GM21423 (cell line): Measurements from ENCODE around the gene F13B.
"Not testable (repeated sequence)": the region's sequence is repeated elsewhere in the genome, so short reads cannot be mapped to it uniquely, and the experiment has no call there.

Source experiments
- ATAC-seq: cut with Tn5 transposase; IDR thresholded peaks from one replicate; pipeline ENCODE4 v1.9.1; 2021; ENCODE audit warnings: mild to moderate bottlenecking, moderate library complexity; ENCODE audit not compliant: unreplicated experiment

F13B gene

GRCh38 chr1:197042676-197043341 lies 24.3 kb downstream of the F13B start:
- ATAC-seq, result no peak

DNA sequence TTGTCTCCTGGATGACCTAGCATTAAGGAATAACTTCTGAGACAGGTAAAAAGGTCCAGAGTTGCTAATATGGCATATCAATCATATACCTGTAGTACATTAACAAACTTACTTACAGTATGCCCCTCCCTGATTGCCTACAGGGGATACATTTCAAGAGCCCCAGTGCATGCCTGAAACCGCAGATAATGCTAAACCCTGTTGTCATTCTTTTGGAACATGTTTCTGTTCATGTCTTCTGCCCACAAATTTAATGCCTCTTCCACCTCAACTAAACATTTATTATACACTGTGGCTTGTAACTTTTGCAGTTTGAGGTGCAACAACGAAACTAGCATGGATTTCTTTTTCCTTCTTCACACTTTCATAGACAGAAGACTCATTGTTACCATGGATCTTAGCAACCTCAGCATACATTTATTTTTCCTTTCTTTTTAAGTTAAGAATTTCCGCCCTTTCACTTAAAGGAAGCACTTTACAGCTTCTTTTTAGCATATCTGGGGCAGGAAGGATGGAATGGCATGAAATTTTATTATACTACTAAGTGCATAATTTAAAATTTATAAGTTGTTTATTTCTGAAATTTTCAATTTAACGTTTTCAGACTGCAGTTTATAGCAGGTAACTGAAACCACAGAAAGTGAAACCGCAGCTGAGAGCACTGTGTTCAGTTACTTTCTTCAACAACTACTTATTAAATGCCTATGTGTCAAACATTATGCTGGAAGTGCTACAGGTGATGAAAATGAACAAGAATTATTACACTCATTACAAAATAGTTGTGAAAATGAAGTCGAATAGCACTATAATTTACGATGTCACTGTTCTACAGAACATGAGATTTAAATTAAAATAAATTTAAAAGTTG lies 25.3 kb downstream of the F13B start:
- ATAC-seq, result no peak

GRCh38 chr1:197036861-197037260 lies 30.2 kb downstream of the F13B start:
- no peak for ATAC-seq

GRCh38 chr1:197034631-197035339 lies 32.3 kb downstream of the F13B start:
- not testable (repeated sequence) for ATAC-seq

- no peak for ATAC-seq
Observed at GRCh38 chr1:197029749-197030148, 37.3 kb downstream of the F13B start.

- ATAC-seq, result no peak
Observed at GRCh38 chr1:197027359-197027758, 39.7 kb downstream of the F13B start.

DNA sequence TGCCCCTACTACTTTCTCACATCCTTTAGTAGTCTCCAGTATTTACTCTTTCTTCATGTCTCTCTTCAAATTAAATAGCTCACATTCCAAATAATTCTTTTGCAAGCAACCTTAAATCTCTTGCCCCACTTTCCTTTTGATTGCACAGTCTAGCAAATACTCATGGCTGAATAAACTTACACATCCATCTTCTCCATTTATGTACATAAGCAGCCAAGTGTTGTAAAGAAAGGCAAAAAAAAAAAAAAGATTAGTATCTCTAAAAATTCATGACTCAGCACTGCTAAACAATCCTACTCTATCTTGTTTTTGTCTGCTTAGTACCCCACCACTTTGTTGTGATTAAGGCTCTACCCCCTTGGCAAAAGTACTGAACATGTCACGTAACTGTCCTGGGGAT lies 42.6 kb downstream of the F13B start:
- ATAC-seq, result no peak

- no peak for ATAC-seq
Observed at GRCh38 chr1:197021716-197022115, 45.3 kb downstream of the F13B start.

DNA sequence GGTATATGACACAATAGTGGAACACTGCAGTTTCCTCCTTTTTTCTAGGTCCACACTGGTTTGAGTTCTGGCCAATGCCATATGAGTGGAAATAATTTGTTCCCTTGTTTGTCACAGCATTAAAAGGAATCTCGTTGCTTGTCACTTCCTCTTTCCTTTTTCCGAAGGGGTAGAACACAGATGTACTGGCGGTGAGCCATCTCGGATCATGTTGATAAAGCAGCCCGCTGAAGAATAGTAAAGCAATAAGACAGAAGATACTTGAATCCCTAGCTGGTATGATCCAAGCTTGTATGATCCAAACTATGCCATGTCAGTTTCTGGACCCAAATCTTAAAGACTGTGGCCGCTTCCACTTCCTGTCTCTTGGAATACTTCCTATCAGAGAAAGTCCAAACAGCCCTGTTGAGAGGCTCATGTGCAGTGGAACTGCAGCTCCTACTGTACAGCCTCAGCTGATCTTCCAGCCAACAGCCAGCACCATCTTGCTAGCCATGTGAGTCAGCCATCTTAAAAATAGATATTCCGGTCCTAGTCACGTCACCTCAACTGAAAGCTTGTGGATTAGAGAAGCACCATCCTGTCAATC lies 49.4 kb downstream of the F13B start:
- ATAC-seq, result no peak

DNA sequence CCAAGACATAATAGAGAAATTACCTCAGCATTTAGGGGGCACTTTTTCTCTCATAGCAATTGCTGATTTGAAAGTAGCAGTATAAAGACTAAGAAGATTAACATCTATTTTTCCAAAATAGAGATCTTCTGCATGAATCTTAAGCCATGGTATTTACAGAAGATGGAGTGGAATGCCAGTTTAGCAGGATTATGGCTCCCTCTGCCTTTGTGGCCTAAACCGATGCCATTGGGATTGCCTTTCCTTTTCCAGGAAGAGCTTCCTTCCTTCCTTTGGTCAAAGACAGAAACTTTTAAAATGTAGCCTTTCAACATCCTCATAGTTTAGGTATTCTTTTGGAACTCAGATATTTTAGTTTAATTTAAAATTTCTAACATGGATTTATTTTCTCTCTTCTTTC lies 50.3 kb downstream of the F13B start:
- no peak for ATAC-seq

DNA sequence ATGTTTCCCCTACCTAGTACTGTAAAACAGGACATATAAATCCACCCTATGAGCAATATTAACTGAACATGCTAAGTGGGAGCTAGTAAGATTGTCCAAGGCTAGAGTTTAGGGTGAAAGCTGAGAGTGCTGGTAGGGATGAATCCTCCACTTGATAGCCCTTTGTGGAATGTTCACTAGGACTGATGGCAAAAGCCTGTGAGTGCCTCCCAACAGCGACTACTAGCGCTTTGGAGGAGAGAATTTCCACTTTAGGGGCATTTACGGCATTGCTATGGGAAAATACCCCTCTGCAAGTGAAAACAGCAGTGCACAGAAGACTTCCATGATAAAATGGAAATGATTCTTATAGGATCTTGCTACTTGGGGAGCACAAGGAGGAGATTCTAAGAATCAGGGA lies 53.8 kb downstream of the F13B start:
- ATAC-seq, result no peak

- no peak for ATAC-seq
Observed at GRCh38 chr1:197011614-197012013, 55.4 kb downstream of the F13B start.

GRCh38 chr1:197008861-197009260 lies 58.2 kb downstream of the F13B start:
- no peak for ATAC-seq

- ATAC-seq, result no peak
Observed at GRCh38 chr1:197003132-197003531, 63.9 kb downstream of the F13B start.

GRCh38 chr1:197001828-197002227 lies 65.2 kb downstream of the F13B start:
- ATAC-seq, result no peak

- no peak for ATAC-seq
Observed at GRCh38 chr1:196997423-196997822, 69.6 kb downstream of the F13B start.

DNA sequence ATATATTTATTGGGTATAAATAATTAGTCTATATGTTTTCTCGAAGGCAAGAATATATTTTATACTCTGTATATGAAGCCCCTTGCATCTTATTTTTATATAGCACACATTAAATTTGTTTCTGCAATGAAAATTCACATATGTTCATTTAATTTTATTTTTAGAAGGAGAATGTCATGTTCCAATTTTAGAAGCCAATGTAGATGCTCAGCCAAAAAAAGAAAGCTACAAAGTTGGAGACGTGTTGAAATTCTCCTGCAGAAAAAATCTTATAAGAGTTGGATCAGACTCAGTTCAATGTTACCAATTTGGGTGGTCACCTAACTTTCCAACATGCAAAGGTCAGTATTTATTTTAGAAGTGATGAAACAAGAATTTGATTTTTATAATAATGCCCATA lies 73.1 kb downstream of the F13B start:
- no peak for ATAC-seq

- ATAC-seq, result not testable (repeated sequence)
Observed at GRCh38 chr1:196991919-196992651, 75.0 kb downstream of the F13B start.
